Neuronal stem cell (in vitro differentiated cells): ENCODE data around the gene LCN6.

Source experiments
- DNase-seq: peaks from one replicate; pipeline ENCODE4 v3.0.0-alpha.2; 2013; ENCODE audit warnings: low spot score
- H2AFZ ChIP-seq: one replicate; pipeline ENCODE4 v1.6.1; 2013; ENCODE audit warnings: mild to moderate bottlenecking, low read length, inconsistent platforms
- H2AK5ac ChIP-seq: 2 replicates; pipeline ENCODE4 v1.6.1; 2013; ENCODE audit warnings: low read depth, mild to moderate bottlenecking, inconsistent platforms, low read length, moderate library complexity, mixed read lengths
- H2BK120ac ChIP-seq: 2 replicates; pipeline ENCODE4 v1.6.1; 2013; ENCODE audit warnings: low read depth, mild to moderate bottlenecking, inconsistent platforms, low read length, moderate library complexity, mixed read lengths
- H2BK12ac ChIP-seq: one replicate; pipeline ENCODE4 v1.6.1; 2013; ENCODE audit warnings: low read length, inconsistent platforms
- H2BK15ac ChIP-seq: 2 replicates; pipeline ENCODE4 v1.6.1; 2013; ENCODE audit warnings: mild to moderate bottlenecking, low read length, inconsistent platforms, mixed read lengths
- H2BK5ac ChIP-seq: one replicate; pipeline ENCODE4 v1.6.1; 2013; ENCODE audit warnings: inconsistent platforms, mild to moderate bottlenecking, low read length, moderate library complexity
- H3K14ac ChIP-seq: one replicate; pipeline ENCODE4 v1.6.1; 2013; ENCODE audit warnings: low read length, inconsistent platforms
- H3K18ac ChIP-seq: 2 replicates; pipeline ENCODE4 v1.6.1; 2013; ENCODE audit warnings: low read length, inconsistent platforms
- H3K23ac ChIP-seq: 2 replicates; pipeline ENCODE4 v1.6.1; 2013; ENCODE audit warnings: low read depth, mild to moderate bottlenecking, mixed read lengths, low read length, inconsistent platforms; ENCODE audit not compliant: poor library complexity
- H3K27ac ChIP-seq: replicated peaks from 3 replicates; pipeline ENCODE4 v1.5.1; 2013; ENCODE audit warnings: low read length, inconsistent platforms
- H3K27me3 ChIP-seq, 3 experiments: 2 replicates each; pipeline ENCODE4 v1.6.1; 2013; ENCODE audit warnings: low read length in 3 of 3, mild to moderate bottlenecking in 2 of 3, inconsistent platforms in 1 of 3, low read depth in 1 of 3, mixed read lengths in 1 of 3, moderate library complexity in 1 of 3; ENCODE audit not compliant: control insufficient read depth in 3 of 3, insufficient read depth in 3 of 3
- H3K36me3 ChIP-seq, 2 donors: replicated peaks in 1 of 2; 2 replicates each; pipeline ENCODE4 v1.6.1; 2013; ENCODE audit warnings: low read length in 2 of 2; ENCODE audit not compliant: control insufficient read depth in 2 of 2, insufficient read depth in 2 of 2
- H3K4ac ChIP-seq: 2 replicates; pipeline ENCODE4 v1.6.1; 2013; ENCODE audit warnings: inconsistent platforms, mild to moderate bottlenecking, low read length, moderate library complexity
- H3K4me1 ChIP-seq, 2 donors: 1 replicate in 1 of 2; 2 replicates in 1 of 2; pipeline ENCODE4 v1.6.1; 2013; ENCODE audit warnings: low read length in 2 of 2, low read depth in 1 of 2; ENCODE audit not compliant: control insufficient read depth in 2 of 2, insufficient read depth in 1 of 2
- H3K4me2 ChIP-seq: one replicate; pipeline ENCODE4 v1.6.1; 2013; ENCODE audit warnings: mild to moderate bottlenecking, low read length, inconsistent platforms; ENCODE audit not compliant: insufficient read depth, poor library complexity, severe bottlenecking
- H3K4me3 ChIP-seq, 2 donors: 2 replicates each; pipeline ENCODE4 v1.5.1; 2013; ENCODE audit warnings: low read length in 2 of 2, mild to moderate bottlenecking in 2 of 2, inconsistent platforms in 1 of 2, moderate library complexity in 1 of 2
- H3K79me1 ChIP-seq: one replicate; pipeline ENCODE4 v1.6.1; 2013; ENCODE audit warnings: low read depth, mild to moderate bottlenecking, inconsistent platforms, low read length, moderate library complexity
- H3K9ac ChIP-seq: one replicate; pipeline ENCODE4 v1.6.1; 2013; ENCODE audit warnings: mild to moderate bottlenecking, low read depth, low read length, inconsistent platforms; ENCODE audit not compliant: poor library complexity
- H3K9me3 ChIP-seq, 2 donors: replicated peaks in 1 of 2; 2 replicates each; pipeline versions ENCODE3 to v1.6.1; 2013; ENCODE audit warnings: low read length in 2 of 2, mild to moderate bottlenecking in 2 of 2, inconsistent platforms in 1 of 2, low read depth in 1 of 2, mixed read lengths in 1 of 2, moderate library complexity in 1 of 2; ENCODE audit not compliant: control insufficient read depth in 2 of 2, insufficient read depth in 1 of 2
- H4K8ac ChIP-seq: one replicate; pipeline ENCODE4 v1.6.1; 2013; ENCODE audit warnings: low read depth, mild to moderate bottlenecking, inconsistent platforms, low read length, moderate library complexity
- H4K91ac ChIP-seq: one replicate; pipeline ENCODE4 v1.6.1; 2013; ENCODE audit warnings: low read length, low read depth, mild to moderate bottlenecking, inconsistent platforms; ENCODE audit not compliant: poor library complexity
- WGBS, 2 donors: extraction: QIAGEN DNeasy Blood & Tissue Kit; methylation state at CpG; one replicate each; pipeline ENCODE4 v1.1.7; 2013; ENCODE audit warnings: missing lambda C conversion rate in 2 of 2, mixed read lengths in 1 of 2; ENCODE audit not compliant: insufficient read length in 2 of 2, insufficient replicate concordance in 1 of 2; ENCODE audit errors: extremely low coverage in 2 of 2; 5-methylcytosine and 5-hydroxymethylcytosine counted together

Gene LCN6

DNA sequence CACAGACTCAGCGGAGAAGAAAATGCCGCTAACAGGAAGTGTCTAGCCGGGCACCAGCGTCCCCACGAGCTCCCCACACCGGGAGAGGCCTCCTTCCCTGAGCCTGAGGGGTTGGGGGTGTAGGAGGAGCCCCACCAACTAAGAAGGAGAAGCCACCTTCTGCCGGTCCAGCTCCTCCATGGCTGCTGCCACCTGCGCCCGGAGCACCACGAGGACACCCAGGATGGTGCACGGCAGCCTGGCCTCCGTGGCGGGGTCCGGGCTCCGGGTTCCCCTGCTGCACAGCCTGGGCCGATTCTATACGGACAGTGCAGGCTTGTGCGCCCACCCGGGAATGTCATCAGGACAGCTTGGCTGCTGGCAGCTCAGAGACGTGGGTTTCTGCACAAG is 9.4 kb upstream of the LCN6 start:
- Histone ChIP-seq H3K4ac (no peak overlapping the region), H4K8ac (no peak overlapping the region), H4K91ac (no peak overlapping the region), H3K18ac (no peak overlapping the region), H2BK15ac (peak overlapping the region; percentile 77), H3K4me2 (no peak overlapping the region), H3K23ac (peak overlapping the region; percentile 85), H2AFZ (no peak overlapping the region), H3K36me3 (no peaks in the 10 kb centered on the region), H3K79me1 (no peaks in the 10 kb centered on the region), H3K27me3 (peaks cover 0 to 2% (median 0%) of the 10 kb centered on the region in 3 experiments), H2BK12ac (peak overlapping the region; percentile 90), H3K9me3 (peaks cover 0 to 2% of the 10 kb centered on the region in 2 donors), H3K14ac (no peak overlapping the region), H2BK5ac (no peak overlapping the region), H2BK120ac (no peak overlapping the region), H3K9ac (no peak overlapping the region), H3K27ac (no peak overlapping the region), H3K4me1 (peaks cover 5 to 9% of the 10 kb centered on the region in 2 donors), H3K4me3 (no peak overlapping the region), H2AK5ac (peak overlapping the region; percentile 96)
- WGBS, 2 donors = no CpG with 5 or more reads among the region's 20 CpGs
- no peak for DNase-seq

DNA sequence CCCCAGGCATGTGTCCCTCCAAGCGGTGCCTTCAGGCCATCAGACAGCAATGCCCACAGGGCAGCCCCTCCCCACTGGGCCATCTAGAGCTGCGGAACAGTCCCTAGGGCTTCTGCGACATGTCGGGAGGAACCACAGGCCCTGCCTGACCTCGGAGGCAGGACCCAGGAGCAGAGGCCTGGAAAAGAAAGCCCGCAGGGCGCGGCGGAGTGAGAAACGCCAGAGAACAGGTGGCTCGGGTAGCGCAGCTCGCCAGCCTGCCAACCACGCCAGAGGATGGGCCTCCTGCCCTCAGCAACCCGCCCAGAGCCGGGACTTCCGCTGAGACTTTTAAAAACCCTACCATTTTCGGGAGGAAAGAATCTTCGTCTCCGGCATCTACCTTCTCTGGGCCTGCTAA is 9.0 kb upstream of the LCN6 start:
- H3K4me3 ChIP-seq = no peak overlapping the region
- no peaks in the 10 kb centered on the region for H3K36me3 ChIP-seq
- H2BK15ac ChIP-seq = peak overlapping the region; percentile 77
- H3K9me3 ChIP-seq = peaks cover 0 to 2% of the 10 kb centered on the region in 2 donors
- H3K23ac ChIP-seq = peak overlapping the region; percentile 61
- no CpG with 5 or more reads among the region's 20 CpGs for WGBS, 2 donors
- no peak overlapping the region for H3K4me2 ChIP-seq
- peak overlapping the region; percentile 96 for H2AK5ac ChIP-seq
- no peak overlapping the region for H2AFZ ChIP-seq
- no peak overlapping the region for H3K18ac ChIP-seq
- no peak overlapping the region for H2BK12ac ChIP-seq
- DNase-seq = no peak
- H3K4me1 ChIP-seq = peaks cover 4 to 8% of the 10 kb centered on the region in 2 donors
- H3K4ac ChIP-seq = no peak overlapping the region
- H3K27me3 ChIP-seq = peaks cover 0 to 2% (median 0%) of the 10 kb centered on the region in 3 experiments
- H2BK5ac ChIP-seq = no peak overlapping the region
- no peak overlapping the region for H3K9ac ChIP-seq
- H4K91ac ChIP-seq = no peak overlapping the region
- no peaks in the 10 kb centered on the region for H3K79me1 ChIP-seq
- H4K8ac ChIP-seq = no peak overlapping the region
- no peak overlapping the region for H2BK120ac ChIP-seq
- H3K14ac ChIP-seq = no peak overlapping the region
- H3K27ac ChIP-seq = no peak overlapping the region

DNA sequence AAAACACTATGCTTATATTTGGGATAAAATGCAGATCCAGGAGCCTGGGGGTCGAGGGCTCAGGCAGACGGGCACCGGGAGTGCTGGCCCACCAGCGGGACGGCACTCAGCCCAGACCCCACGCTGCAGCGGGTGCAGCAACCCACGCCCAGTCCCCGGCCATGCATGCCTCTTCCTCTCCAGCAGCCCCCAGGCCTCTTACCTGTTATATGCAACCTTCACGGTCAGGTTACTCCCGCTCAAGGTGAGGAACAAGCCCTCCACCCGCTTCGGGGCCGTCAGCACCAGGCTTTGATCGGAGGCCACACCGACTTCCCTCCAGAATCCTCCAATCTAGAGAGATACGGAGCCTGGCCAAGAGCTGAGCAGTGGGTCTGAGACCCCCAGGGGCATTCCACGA is 8.5 kb upstream of the LCN6 start:
- H3K4me1 ChIP-seq = peaks cover 1 to 8% of the 10 kb centered on the region in 2 donors
- no peak overlapping the region for H3K14ac ChIP-seq
- peak overlapping the region; percentile 32 for H4K8ac ChIP-seq
- H2BK5ac ChIP-seq = no peak overlapping the region
- H2AK5ac ChIP-seq = peak overlapping the region; percentile 96
- no peak overlapping the region for H4K91ac ChIP-seq
- peak overlapping the region; percentile 77 for H2BK15ac ChIP-seq
- H3K4ac ChIP-seq = no peak overlapping the region
- peak overlapping the region; percentile 61 for H3K23ac ChIP-seq
- H2AFZ ChIP-seq = no peak overlapping the region
- H3K27me3 ChIP-seq = peaks cover 0 to 2% (median 0%) of the 10 kb centered on the region in 3 experiments
- no peak overlapping the region for H3K4me3 ChIP-seq
- peak overlapping the region; percentile 56 for H3K9ac ChIP-seq
- no CpG with 5 or more reads among the region's 18 CpGs for WGBS, 2 donors
- peak overlapping the region; percentile 35 for H3K18ac ChIP-seq
- H2BK120ac ChIP-seq = no peak overlapping the region
- H3K27ac ChIP-seq = no peak overlapping the region
- no peak overlapping the region for H3K4me2 ChIP-seq
- DNase-seq = no peak
- H2BK12ac ChIP-seq = no peak overlapping the region
- H3K79me1 ChIP-seq = no peaks in the 10 kb centered on the region
- H3K9me3 ChIP-seq = peaks cover 0 to 2% of the 10 kb centered on the region in 2 donors
- no peaks in the 10 kb centered on the region for H3K36me3 ChIP-seq

DNA sequence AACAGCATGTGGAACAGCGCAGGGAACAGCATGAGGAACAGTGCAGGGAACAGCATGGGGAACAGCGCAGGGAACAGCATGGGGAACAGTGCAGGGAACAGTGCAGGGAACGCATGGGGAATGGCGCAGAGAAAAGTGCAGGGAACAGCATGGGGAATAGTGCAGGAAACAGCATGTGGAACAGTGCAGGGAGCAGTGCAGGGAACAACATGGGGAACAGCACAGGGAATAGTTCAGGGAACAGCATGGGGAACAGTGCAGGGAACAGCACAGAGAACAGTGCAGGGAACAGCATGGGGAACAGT is 7.8 kb upstream of the LCN6 start:
- H3K9ac ChIP-seq = no peak overlapping the region
- H2AK5ac ChIP-seq = peak overlapping the region; percentile 8
- no peak overlapping the region for H3K23ac ChIP-seq
- no peak overlapping the region for H4K91ac ChIP-seq
- no peak overlapping the region for H2AFZ ChIP-seq
- H3K14ac ChIP-seq = no peak overlapping the region
- no peaks in the 10 kb centered on the region for H3K79me1 ChIP-seq
- H2BK15ac ChIP-seq = no peak overlapping the region
- H3K18ac ChIP-seq = no peak overlapping the region
- H3K4me2 ChIP-seq = no peak overlapping the region
- WGBS, 2 donors = no CpG with 5 or more reads among the region's 4 CpGs
- no peak overlapping the region for H2BK5ac ChIP-seq
- DNase-seq = no peak
- no peak overlapping the region for H3K4ac ChIP-seq
- no peak overlapping the region for H2BK120ac ChIP-seq
- H3K9me3 ChIP-seq = peaks cover 0 to 5% of the 10 kb centered on the region in 2 donors
- H3K4me1 ChIP-seq = peaks cover 1 to 8% of the 10 kb centered on the region in 2 donors
- no peak overlapping the region for H2BK12ac ChIP-seq
- H3K4me3 ChIP-seq = no peak overlapping the region
- no peak overlapping the region for H4K8ac ChIP-seq
- H3K36me3 ChIP-seq = no peaks in the 10 kb centered on the region
- H3K27ac ChIP-seq = no peak overlapping the region
- H3K27me3 ChIP-seq = peaks cover 0 to 2% (median 0%) of the 10 kb centered on the region in 3 experiments
